HUES48 (cell line): ENCODE data around the gene ABAT.

Experiments used
- H3K27ac ChIP-seq: one replicate; pipeline ENCODE4 v1.7.0; 2013; ENCODE audit warnings: low read depth, low read length, inconsistent platforms
- H3K27me3 ChIP-seq: 2 replicates; pipeline ENCODE4 v1.6.1; 2013; ENCODE audit warnings: mild to moderate bottlenecking, low read length; ENCODE audit not compliant: control insufficient read depth, insufficient read depth
- H3K36me3 ChIP-seq: 2 replicates; pipeline ENCODE4 v1.6.1; 2013; ENCODE audit warnings: low read length; ENCODE audit not compliant: control insufficient read depth, insufficient read depth
- H3K4me1 ChIP-seq: 2 replicates; pipeline ENCODE4 v1.6.1; 2013; ENCODE audit warnings: mild to moderate bottlenecking, low read length; ENCODE audit not compliant: control insufficient read depth, insufficient read depth
- H3K4me3 ChIP-seq: 2 replicates; pipeline ENCODE4 v1.5.1; 2013; ENCODE audit warnings: mild to moderate bottlenecking, low read depth, low read length
- H3K9ac ChIP-seq: 2 replicates; pipeline ENCODE4 v1.6.1; 2013; ENCODE audit warnings: mild to moderate bottlenecking, low read depth, low read length, moderate library complexity
- H3K9me3 ChIP-seq: 2 replicates; pipeline ENCODE4 v1.6.1; 2013; ENCODE audit warnings: low read length; ENCODE audit not compliant: control insufficient read depth, insufficient read depth

ABAT gene

DNA sequence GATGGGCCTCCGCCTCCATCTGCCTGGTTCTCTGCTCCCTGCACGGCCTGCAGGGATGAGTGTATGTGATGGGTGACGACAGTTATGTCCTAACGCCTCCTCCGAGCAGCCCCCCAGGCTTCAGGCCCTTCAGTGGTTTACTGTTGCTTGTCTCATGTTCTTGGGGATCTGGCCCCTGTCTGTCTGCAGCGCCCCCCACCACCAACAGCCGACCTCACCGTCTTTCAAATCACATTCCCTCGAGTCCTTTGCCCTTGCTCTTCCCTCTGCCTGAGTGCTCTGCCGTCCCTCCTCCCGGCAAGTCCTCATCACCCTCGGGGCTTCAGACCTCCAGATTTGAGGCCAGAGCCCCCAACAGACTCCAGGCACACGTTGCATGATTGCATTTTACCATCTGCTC lies 34.7 kb upstream of the ABAT start:
- Histone ChIP-seq H3K9ac (no peak overlapping the region), H3K27ac (no peak overlapping the region), H3K36me3 (peaks cover 90% of the 10 kb centered on the region)

GRCh38 chr16:8641671-8642070 lies 32.7 kb upstream of the ABAT start:
- Histone ChIP-seq H3K36me3 (peaks cover 92% of the 10 kb centered on the region), H3K4me1 (no peaks in the 10 kb centered on the region), H3K27ac (no peak overlapping the region), H3K9me3 (no peaks in the 10 kb centered on the region), H3K27me3 (no peaks in the 10 kb centered on the region), H3K4me3 (no peak overlapping the region), H3K9ac (no peak overlapping the region)

More for the DNA sequence above, 34.7 kb upstream of the ABAT start:
- no peak overlapping the region for H3K4me3 ChIP-seq
- no peaks in the 10 kb centered on the region for H3K27me3 ChIP-seq
- H3K9me3 ChIP-seq, result no peaks in the 10 kb centered on the region
- no peaks in the 10 kb centered on the region for H3K4me1 ChIP-seq

GRCh38 chr16:8642146-8642545 lies 32.3 kb upstream of the ABAT start:
- Histone ChIP-seq H3K9me3 (no peaks in the 10 kb centered on the region), H3K4me1 (no peaks in the 10 kb centered on the region), H3K36me3 (peaks cover 92% of the 10 kb centered on the region), H3K9ac (no peak overlapping the region), H3K4me3 (no peak overlapping the region), H3K27ac (no peak overlapping the region), H3K27me3 (no peaks in the 10 kb centered on the region)

GRCh38 chr16:8644211-8645140 lies 29.9 kb upstream of the ABAT start:
- Histone ChIP-seq H3K27me3 (no peaks in the 10 kb centered on the region), H3K36me3 (peaks cover 85% of the 10 kb centered on the region), H3K9me3 (no peaks in the 10 kb centered on the region), H3K9ac (no peak overlapping the region), H3K4me1 (no peaks in the 10 kb centered on the region), H3K27ac (no peak overlapping the region), H3K4me3 (no peak overlapping the region)

DNA sequence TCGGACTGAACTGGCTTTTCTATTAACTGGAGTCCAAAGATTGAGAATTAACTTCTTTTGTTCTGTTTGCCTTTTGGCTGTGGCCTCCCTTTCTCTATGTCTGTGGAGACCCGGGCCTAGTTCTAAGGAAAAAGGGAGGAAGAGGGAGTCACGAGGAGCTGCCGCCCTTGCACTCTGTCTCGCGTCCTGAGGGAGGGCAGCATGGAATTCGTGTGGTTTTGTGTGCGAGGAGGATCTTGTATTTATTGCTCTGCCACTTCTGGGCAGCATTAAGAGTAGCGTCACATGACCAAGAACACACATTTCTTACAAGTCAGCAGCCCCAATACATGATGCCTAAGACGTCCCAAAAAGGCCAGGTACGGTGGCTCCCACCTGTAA lies 29.3 kb upstream of the ABAT start:
- H3K36me3 ChIP-seq, result peaks cover 78% of the 10 kb centered on the region
- no peaks in the 10 kb centered on the region for H3K27me3 ChIP-seq
- no peak overlapping the region for H3K27ac ChIP-seq
- H3K4me1 ChIP-seq, result no peaks in the 10 kb centered on the region
- H3K9ac ChIP-seq, result no peak overlapping the region
- H3K9me3 ChIP-seq, result no peaks in the 10 kb centered on the region
- no peak overlapping the region for H3K4me3 ChIP-seq

GRCh38 chr16:8645831-8646230 lies 28.6 kb upstream of the ABAT start:
- no peak overlapping the region for H3K4me3 ChIP-seq
- no peaks in the 10 kb centered on the region for H3K27me3 ChIP-seq
- no peaks in the 10 kb centered on the region for H3K9me3 ChIP-seq
- no peaks in the 10 kb centered on the region for H3K4me1 ChIP-seq
- H3K36me3 ChIP-seq, result peaks cover 76% of the 10 kb centered on the region
- no peak overlapping the region for H3K27ac ChIP-seq
- H3K9ac ChIP-seq, result no peak overlapping the region

GRCh38 chr16:8646326-8647053 lies 27.9 kb upstream of the ABAT start:
- Histone ChIP-seq H3K27me3 (no peaks in the 10 kb centered on the region), H3K36me3 (peaks cover 70% of the 10 kb centered on the region), H3K4me1 (no peaks in the 10 kb centered on the region), H3K4me3 (no peak overlapping the region), H3K27ac (no peak overlapping the region), H3K9ac (no peak overlapping the region), H3K9me3 (no peaks in the 10 kb centered on the region)

- Histone ChIP-seq H3K4me1 (no peaks in the 10 kb centered on the region), H3K9me3 (no peaks in the 10 kb centered on the region), H3K36me3 (peaks cover 57% of the 10 kb centered on the region), H3K27me3 (no peaks in the 10 kb centered on the region), H3K4me3 (no peak overlapping the region), H3K27ac (no peak overlapping the region), H3K9ac (no peak overlapping the region)
Measured at GRCh38 chr16:8647721-8648318, 26.6 kb upstream of the ABAT start.

GRCh38 chr16:8648877-8649276 lies 25.5 kb upstream of the ABAT start:
- Histone ChIP-seq H3K27ac (no peak overlapping the region), H3K4me1 (no peaks in the 10 kb centered on the region), H3K9me3 (no peaks in the 10 kb centered on the region), H3K27me3 (no peaks in the 10 kb centered on the region), H3K4me3 (no peak overlapping the region), H3K36me3 (peaks cover 46% of the 10 kb centered on the region), H3K9ac (no peak overlapping the region)

GRCh38 chr16:8649829-8650554 lies 24.4 kb upstream of the ABAT start:
- Histone ChIP-seq H3K9ac (no peak overlapping the region), H3K27ac (no peak overlapping the region), H3K36me3 (peaks cover 35% of the 10 kb centered on the region), H3K4me1 (no peaks in the 10 kb centered on the region), H3K9me3 (no peaks in the 10 kb centered on the region), H3K27me3 (no peaks in the 10 kb centered on the region), H3K4me3 (no peak overlapping the region)
